H1 (cell line): ENCODE results near the gene KISS1R. TPM values are rescaled to one million over a fixed set of nuclear protein-coding genes. Genes with fewer than 3 reads are reported as not detected.

Experiments
- CTCF ChIA-PET: fragments of 300-600 bp; sonication (Branson Sonifier 250); formaldehyde crosslinking; loops from one replicate; lab custom pipeline; 2021; ENCODE audit not compliant: partially characterized antibody; lab: Charles Lee
- POLR2A ChIA-PET: fragments of 300-600 bp; sonication (Branson Sonifier 250); formaldehyde crosslinking; loops from one replicate; lab custom pipeline; 2021; ENCODE audit warnings: inconsistent platforms; ENCODE audit not compliant: partially characterized antibody; lab: Charles Lee
- DNase-seq, 2 experiments: peaks; one replicate each; pipeline versions ENCODE4 v3.0.0 to v3.0.0-alpha.2; 2010 to 2022; ENCODE audit warnings: low spot score in 2 of 2, low read depth in 1 of 2, mixed read lengths in 1 of 2
- FAIRE-seq: peaks from 2 replicates; lab custom pipeline; 2011; peaks lifted over from hg19 to GRCh38; lab: Jason Lieb, UNC
- H2AFZ ChIP-seq: 2 replicates; pipeline ENCODE4 v1.8.1; 2012; ENCODE audit warnings: low read length, inconsistent platforms
- H2AK5ac ChIP-seq: 2 replicates; pipeline ENCODE4 v1.6.1; 2013; ENCODE audit warnings: low read depth, low read length
- H2BK120ac ChIP-seq: replicated peaks from 2 replicates; pipeline ENCODE3; 2013; ENCODE audit warnings: low read depth, low read length, inconsistent platforms
- H2BK12ac ChIP-seq: 2 replicates; pipeline ENCODE4 v1.6.1; 2013; ENCODE audit warnings: low read depth, low read length
- H2BK15ac ChIP-seq: 2 replicates; pipeline ENCODE4 v1.6.1; 2013; ENCODE audit warnings: low read length
- H2BK20ac ChIP-seq: 2 replicates; pipeline ENCODE4 v1.6.1; 2013; ENCODE audit warnings: low read length
- H2BK5ac ChIP-seq: 2 replicates; pipeline ENCODE4 v1.6.1; 2013; ENCODE audit warnings: low read depth, low read length
- H3K14ac ChIP-seq: 2 replicates; pipeline ENCODE4 v1.6.1; 2013; ENCODE audit warnings: inconsistent platforms; ENCODE audit not compliant: insufficient read length
- H3K18ac ChIP-seq: 2 replicates; pipeline ENCODE4 v1.6.1; 2013; ENCODE audit warnings: low read length; ENCODE audit errors: extremely low read depth
- H3K23ac ChIP-seq: 2 replicates; pipeline ENCODE4 v1.6.1; 2013; ENCODE audit warnings: inconsistent platforms; ENCODE audit not compliant: insufficient read length
- H3K23me2 ChIP-seq: 2 replicates; pipeline ENCODE4 v1.6.1; 2013; ENCODE audit warnings: low read depth, low read length
- H3K27ac ChIP-seq: 2 replicates; pipeline ENCODE4 v1.6.1; 2011; ENCODE audit warnings: low read depth, low read length, inconsistent platforms
- H3K27me3 ChIP-seq, 4 experiments: replicated peaks in 1 of 4; 1 replicate in 1 of 4; 2 replicates in 3 of 4; pipeline versions ENCODE4 v1.6.1 to v1.8.1; 2011 to 2013; ENCODE audit warnings: low read length in 3 of 4, mild to moderate bottlenecking in 3 of 4, inconsistent platforms in 2 of 4, mixed read lengths in 2 of 4, moderate library complexity in 1 of 4; ENCODE audit not compliant: control insufficient read depth in 3 of 4, insufficient read depth in 3 of 4; ENCODE audit errors: extremely low read depth in 1 of 4
- H3K36me3 ChIP-seq, 4 experiments: 2 replicates each; pipeline versions ENCODE4 v1.6.1 to v1.8.1; 2011 to 2013; ENCODE audit warnings: mild to moderate bottlenecking in 4 of 4, low read length in 3 of 4, moderate library complexity in 2 of 4, control low read depth in 1 of 4, inconsistent platforms in 1 of 4; ENCODE audit not compliant: insufficient read depth in 4 of 4, control insufficient read depth in 2 of 4
- H3K4ac ChIP-seq: replicated peaks from 2 replicates; pipeline ENCODE3; 2013; ENCODE audit warnings: low read length, low read depth, mixed read lengths, inconsistent platforms; ENCODE audit not compliant: insufficient read length
- H3K4me1 ChIP-seq, 4 experiments: replicated peaks in 1 of 4; 1 replicate in 1 of 4; 2 replicates in 3 of 4; pipeline versions ENCODE4 v1.6.1 to v1.8.1; 2011 to 2013; ENCODE audit warnings: low read length in 3 of 4, inconsistent platforms in 2 of 4, mixed read lengths in 1 of 4; ENCODE audit not compliant: insufficient read depth in 4 of 4, control insufficient read depth in 3 of 4
- H3K4me2 ChIP-seq, 2 experiments: 2 replicates each; pipeline versions ENCODE4 v1.6.1 to v1.8.1; 2011 to 2013; ENCODE audit warnings: low read depth in 2 of 2, low read length in 2 of 2, control low read depth in 1 of 2, inconsistent platforms in 1 of 2, mild to moderate bottlenecking in 1 of 2; ENCODE audit not compliant: insufficient read depth in 1 of 2
- H3K4me3 ChIP-seq, 4 experiments: fragments of 200-600, 300-600 bp in 1 of 4; sonication (generic), shearing (Covaris generic), sonication (Bioruptor Twin) in 1 of 4; 2 replicates each; pipeline versions ENCODE4 v1.5.1 to v1.8.1; 2011 to 2016; ENCODE audit warnings: low read length in 4 of 4, low read depth in 3 of 4, control low read depth in 2 of 4, inconsistent platforms in 2 of 4, mild to moderate bottlenecking in 2 of 4, mixed read lengths in 1 of 4, moderate library complexity in 1 of 4; ENCODE audit not compliant: insufficient read depth in 2 of 4; ENCODE audit errors: extremely low read depth in 1 of 4
- H3K56ac ChIP-seq: replicated peaks from 2 replicates; pipeline ENCODE3; 2013; ENCODE audit warnings: low read depth, mild to moderate bottlenecking, mixed read lengths, low read length, inconsistent platforms; ENCODE audit not compliant: insufficient read length
- H3K79me1 ChIP-seq: 2 replicates; pipeline ENCODE4 v1.6.1; 2013; ENCODE audit warnings: low read depth, low read length, control low read depth
- H3K79me2 ChIP-seq, 2 experiments: 2 replicates each; pipeline versions ENCODE4 v1.6.1 to v1.8.1; 2012 to 2013; ENCODE audit warnings: low read length in 2 of 2, mild to moderate bottlenecking in 2 of 2, inconsistent platforms in 1 of 2; ENCODE audit not compliant: insufficient read depth in 2 of 2, control insufficient read depth in 1 of 2
- H3K9ac ChIP-seq, 4 experiments: replicated peaks in 1 of 4; 1 replicate in 1 of 4; 2 replicates in 3 of 4; pipeline versions ENCODE4 v1.6.1 to v1.8.1; 2011 to 2013; ENCODE audit warnings: low read depth in 3 of 4, low read length in 3 of 4, control low read depth in 2 of 4, mild to moderate bottlenecking in 2 of 4, moderate library complexity in 2 of 4, inconsistent platforms in 1 of 4; ENCODE audit errors: extremely low read depth in 1 of 4
- H3K9me3 ChIP-seq, 2 experiments: 2 replicates each; pipeline versions ENCODE4 v1.6.1 to v1.8.1; 2012 to 2013; ENCODE audit warnings: mild to moderate bottlenecking in 2 of 2, moderate library complexity in 2 of 2, control low read depth in 1 of 2, inconsistent platforms in 1 of 2, low read depth in 1 of 2, low read length in 1 of 2, mixed read lengths in 1 of 2; ENCODE audit not compliant: insufficient read depth in 2 of 2
- H4K20me1 ChIP-seq, 2 experiments: replicated peaks in 1 of 2; 2 replicates each; pipeline versions ENCODE3 to v1.8.1; 2011 to 2013; ENCODE audit warnings: inconsistent platforms in 2 of 2, low read length in 2 of 2, mild to moderate bottlenecking in 1 of 2; ENCODE audit not compliant: insufficient read depth in 2 of 2, control insufficient read depth in 1 of 2
- H4K5ac ChIP-seq: 2 replicates; pipeline ENCODE4 v1.6.1; 2013; ENCODE audit warnings: low read length, low read depth, mixed read lengths, inconsistent platforms; ENCODE audit not compliant: insufficient read length
- H4K8ac ChIP-seq: 2 replicates; pipeline ENCODE4 v1.8.0; 2013; ENCODE audit warnings: mild to moderate bottlenecking, moderate library complexity, low read length, inconsistent platforms; ENCODE audit not compliant: insufficient read depth; ENCODE audit errors: extremely low read depth
- H4K91ac ChIP-seq: replicated peaks from 2 replicates; pipeline ENCODE3; 2013; ENCODE audit warnings: low read length, mixed read lengths, inconsistent platforms; ENCODE audit not compliant: insufficient read length
- KDM1A ChIP-seq: fragments of 200-600, 300-600 bp; sonication (generic); IDR thresholded peaks from 2 replicates; pipeline ENCODE4 v1.7.1; 2016; ENCODE audit warnings: mild to moderate bottlenecking, low read length, borderline replicate concordance
- MAFK ChIP-seq: IDR thresholded peaks from 2 replicates; pipeline ENCODE4 v1.6.1; 2012; ENCODE audit warnings: low read depth, mild to moderate bottlenecking, improper control_type of control experiment, low read length
- WGBS, 2 experiments: shearing (Covaris generic) in 1 of 2; methylation state at CpG; one replicate each; pipeline versions ENCODE4 v1.1.6 to v1.1.7; 2013 to 2015; ENCODE audit warnings: low lambda C conversion rate in 2 of 2, mixed read lengths in 2 of 2, inconsistent platforms in 1 of 2, low coverage in 1 of 2, missing lambda C conversion rate in 1 of 2; ENCODE audit not compliant: insufficient replicate concordance in 2 of 2, insufficient coverage in 1 of 2, insufficient read length in 1 of 2; ENCODE audit errors: extremely low coverage in 1 of 2, missing lambda C conversion rate in 1 of 2; 5-methylcytosine and 5-hydroxymethylcytosine counted together
- polyA plus RNA-seq, 7 experiments: library from polyadenylated mRNA; depleted of rRNA in 3 of 7; stranded (reverse) in 5 of 7; unstranded in 2 of 7; fragments of >200 nt in 5 of 7; fragments of 200-250 nt in 2 of 7; gene quantifications; 1 replicate in 5 of 7; 2 replicates in 1 of 7; 4 replicates in 1 of 7; pipeline versions ENCODE4 v1.2.1 to v1.2.3, GENCODE V29; 2011 to 2013; ENCODE audit warnings: missing spikeins in 2 of 7, mixed read lengths in 2 of 7
- small RNA-seq: library from polyadenylated mRNA; stranded (forward); fragments of <200 nt; extraction: miRNeasy Mini kit (QIAGEN cat#:217004); gene quantifications from one replicate; pipeline ENCODE3, GENCODE V24; 2013; ENCODE audit not compliant: insufficient read depth
- total RNA-seq: library from RNA; stranded (reverse); fragmentation: NEBNext Ultra II Directional; extraction: Animal tissue kit (Norgen Biotek cat#: 25700); gene quantifications from 2 replicates; pipeline ENCODE4 v1.2.1, GENCODE V29; 2021

The KISS1R gene
- total and polyA plus RNA-seq, 2 of the 8 experiments (the other 6 are each of a cell fraction or from before 2014, with no cell fraction given): 2.3 to 2.7 TPM

DNA sequence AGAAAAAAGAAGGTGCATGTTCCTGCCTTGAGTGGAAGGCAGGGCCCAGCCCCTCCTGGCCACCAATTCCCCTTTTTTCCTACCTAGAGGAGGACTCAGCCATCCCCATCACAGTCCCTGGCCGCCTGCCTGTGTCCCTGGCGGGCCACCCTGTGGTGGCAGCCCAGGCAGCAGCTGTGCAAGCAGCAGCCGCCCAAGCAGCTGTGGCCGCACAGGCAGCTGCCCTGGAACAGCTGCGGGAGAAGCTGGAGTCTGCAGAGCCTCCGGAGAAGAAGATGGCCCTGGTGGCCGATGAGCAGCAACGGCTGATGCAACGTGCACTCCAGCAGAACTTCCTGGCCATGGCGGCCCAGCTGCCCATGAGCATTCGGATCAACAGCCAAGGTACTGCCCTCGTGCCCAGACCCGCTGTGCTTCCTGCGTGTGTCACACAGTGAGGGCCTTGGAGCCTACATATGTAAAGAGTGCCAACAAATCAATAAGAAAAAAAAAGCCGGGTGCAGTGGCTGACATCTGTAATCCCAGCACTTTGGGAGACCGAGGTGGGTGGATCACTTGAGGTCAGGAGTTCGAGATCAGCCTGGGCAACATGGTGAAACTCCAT, 49.5 kb downstream of the KISS1R start:
- H2BK20ac ChIP-seq: no peak overlapping the region
- peaks cover 15 to 67% (median 41%) of the 10 kb centered on the region in 4 experiments for H3K36me3 ChIP-seq
- no peak overlapping the region for H3K4ac ChIP-seq
- H3K23me2 ChIP-seq: no peaks in the 10 kb centered on the region
- peaks cover 0 to 3% of the 10 kb centered on the region in 2 experiments for H4K20me1 ChIP-seq
- no peak overlapping the region for H3K4me2 ChIP-seq
- ChIA-PET CTCF (interaction anchor here (0.7 to 1.4 kb wide), 6 partner anchors 9 to 50 kb away, joined by 3 to 5 read pairs (median 4); no protein-coding TSS in a partner anchor), POLR2A (interaction anchor here (0.7 to 1.9 kb wide), 2 partner anchors 9 to 176 kb away, joined by 3 to 4 read pairs; no protein-coding TSS in a partner anchor)
- no peak overlapping the region for H2AFZ ChIP-seq
- no peak overlapping the region for H2BK15ac ChIP-seq
- WGBS, 2 experiments: 94% methylated on average over 17 of the region's 17 CpGs; no CpG with 5 or more reads in 1 of the 2 experiments
- H3K79me1 ChIP-seq: no peaks in the 10 kb centered on the region
- no peak for DNase-seq
- peaks cover 5 to 18% of the 10 kb centered on the region in 2 experiments for H3K9me3 ChIP-seq
- H2AK5ac ChIP-seq: no peak overlapping the region
- H2BK12ac ChIP-seq: no peak overlapping the region
- TF ChIP-seq KDM1A (peak; percentile 49; the same call in 1 of the 2 replicates), MAFK (no peak)
- TF ChIP-seq, all 59 proteins: peak for 1
- H3K4me1 ChIP-seq: no peaks in the 10 kb centered on the region
- no peak overlapping the region for H3K23ac ChIP-seq
- no peaks in the 10 kb centered on the region for H3K27me3 ChIP-seq
- H4K91ac ChIP-seq: no peak overlapping the region
- H2BK120ac ChIP-seq: no peak overlapping the region
- no peak overlapping the region for H3K27ac ChIP-seq
- no peak overlapping the region for H3K4me3 ChIP-seq
- H4K5ac ChIP-seq: no peak overlapping the region
- H3K14ac ChIP-seq: no peak overlapping the region
- H3K56ac ChIP-seq: no peak overlapping the region
- no peak overlapping the region for H3K18ac ChIP-seq
- FAIRE-seq: no peak
- no peak overlapping the region for H4K8ac ChIP-seq
- H2BK5ac ChIP-seq: no peak overlapping the region
- no peaks in the 10 kb centered on the region for H3K79me2 ChIP-seq
- no peak overlapping the region for H3K9ac ChIP-seq

Small RNA genes within 50 kb of the gene (small RNA-seq; reads per million reads assigned to genes)
- not detected for gene RNU6-9

Other genes starting within 250 kb of the KISS1R start
- gene FSTL3, start 240.9 kb upstream of the KISS1R start, total RNA-seq: 7.5 and 8.1 TPM in 2 replicates
- gene FSTL3, start 240.9 kb upstream of the KISS1R start, polyA plus RNA-seq (2011; rRNA removed): 11.8 and 18.4 TPM in 2 replicates
- gene PRSS57, start 221.9 kb upstream of the KISS1R start, total RNA-seq: not detected in 2 replicates
- gene PRSS57, start 221.9 kb upstream of the KISS1R start, polyA plus RNA-seq (2011; rRNA removed): 0.09 TPM in 1 of 2 replicates, not detected in the other
- 16.5 TPM in 2 replicates for gene PALM, start 208.4 kb upstream of the KISS1R start, total RNA-seq
- gene PALM, start 208.4 kb upstream of the KISS1R start, polyA plus RNA-seq (2011; rRNA removed): 5.7 and 13.0 TPM in 2 replicates
- 0.43 and 0.54 TPM in 2 replicates for gene MISP, start 166.2 kb upstream of the KISS1R start, total RNA-seq
- 0.45 and 0.52 TPM in 2 replicates for gene MISP, start 166.2 kb upstream of the KISS1R start, polyA plus RNA-seq (2011; rRNA removed)
- gene PTBP1, start 119.9 kb upstream of the KISS1R start, total RNA-seq: 873 and 888 TPM in 2 replicates
- 528 and 645 TPM in 2 replicates for gene PTBP1, start 119.9 kb upstream of the KISS1R start, polyA plus RNA-seq (2011; rRNA removed)
- gene PLPPR3, start 95.4 kb upstream of the KISS1R start, total RNA-seq: 66.2 and 71.7 TPM in 2 replicates
- 76.4 and 109 TPM in 2 replicates for gene PLPPR3, start 95.4 kb upstream of the KISS1R start, polyA plus RNA-seq (2011; rRNA removed)
- gene AZU1, start 89.5 kb upstream of the KISS1R start, total RNA-seq: 0.80 and 1.7 TPM in 2 replicates
- gene AZU1, start 89.5 kb upstream of the KISS1R start, polyA plus RNA-seq (2011; rRNA removed): 1.3 and 2.7 TPM in 2 replicates
- 0.39 and 0.42 TPM in 2 replicates for gene PRTN3, start 76.3 kb upstream of the KISS1R start, total RNA-seq
- 2.1 and 3.1 TPM in 2 replicates for gene PRTN3, start 76.3 kb upstream of the KISS1R start, polyA plus RNA-seq (2011; rRNA removed)
- gene ELANE, start 65.0 kb upstream of the KISS1R start, total RNA-seq: not detected in 2 replicates
- not detected in 2 replicates for gene ELANE, start 65.0 kb upstream of the KISS1R start, polyA plus RNA-seq (2011; rRNA removed)
- gene CFD, start 57.7 kb upstream of the KISS1R start, total RNA-seq: 1.7 TPM in 2 replicates
- gene CFD, start 57.7 kb upstream of the KISS1R start, polyA plus RNA-seq (2011; rRNA removed): 2.8 and 4.6 TPM in 2 replicates
- 51.0 and 55.9 TPM in 2 replicates for gene MED16, start 24.1 kb upstream of the KISS1R start, total RNA-seq
- 67.2 and 134 TPM in 2 replicates for gene MED16, start 24.1 kb upstream of the KISS1R start, polyA plus RNA-seq (2011; rRNA removed)
- gene RNU6-9, start 23.8 kb upstream of the KISS1R start, total RNA-seq: not detected in 2 replicates
- not detected in 2 replicates for gene RNU6-9, start 23.8 kb upstream of the KISS1R start, polyA plus RNA-seq (2011; rRNA removed)
- gene R3HDM4, start 4.1 kb upstream of the KISS1R start, total RNA-seq: 76.1 and 76.8 TPM in 2 replicates
- gene R3HDM4, start 4.1 kb upstream of the KISS1R start, polyA plus RNA-seq (2011; rRNA removed): 102 and 151 TPM in 2 replicates
- gene ARID3A, start 8.7 kb downstream of the KISS1R start, total RNA-seq: 77.4 and 78.4 TPM in 2 replicates
- gene ARID3A, start 8.7 kb downstream of the KISS1R start, polyA plus RNA-seq (2011; rRNA removed): 40.5 and 59.3 TPM in 2 replicates
- 87.7 and 90.1 TPM in 2 replicates for gene WDR18, start 67.0 kb downstream of the KISS1R start, total RNA-seq
- 177 and 264 TPM in 2 replicates for gene WDR18, start 67.0 kb downstream of the KISS1R start, polyA plus RNA-seq (2011; rRNA removed)
- 0.45 and 0.63 TPM in 2 replicates for gene GRIN3B, start 83.1 kb downstream of the KISS1R start, total RNA-seq
- 1.0 and 2.0 TPM in 2 replicates for gene GRIN3B, start 83.1 kb downstream of the KISS1R start, polyA plus RNA-seq (2011; rRNA removed)
- 140 and 142 TPM in 2 replicates for gene TMEM259, start 103.8 kb downstream of the KISS1R start, total RNA-seq
- 243 and 343 TPM in 2 replicates for gene TMEM259, start 103.8 kb downstream of the KISS1R start, polyA plus RNA-seq (2011; rRNA removed)
- not detected in 2 replicates for gene RNU6-2, start 104.2 kb downstream of the KISS1R start, total RNA-seq
- not detected in 2 replicates for gene RNU6-2, start 104.2 kb downstream of the KISS1R start, polyA plus RNA-seq (2011; rRNA removed)
- 522 and 551 TPM in 2 replicates for gene CNN2, start 109.3 kb downstream of the KISS1R start, total RNA-seq
- gene CNN2, start 109.3 kb downstream of the KISS1R start, polyA plus RNA-seq (2011; rRNA removed): 189 and 349 TPM in 2 replicates
- 25.6 and 29.7 TPM in 2 replicates for gene ABCA7, start 122.8 kb downstream of the KISS1R start, total RNA-seq
- gene ABCA7, start 122.8 kb downstream of the KISS1R start, polyA plus RNA-seq (2011; rRNA removed): 10.4 and 17.4 TPM in 2 replicates
- 41.8 and 43.6 TPM in 2 replicates for gene ARHGAP45, start 149.8 kb downstream of the KISS1R start, total RNA-seq
- gene ARHGAP45, start 149.8 kb downstream of the KISS1R start, polyA plus RNA-seq (2011; rRNA removed): 31.4 and 40.2 TPM in 2 replicates
- gene POLR2E, start 178.0 kb downstream of the KISS1R start, total RNA-seq: 274 and 281 TPM in 2 replicates
- gene POLR2E, start 178.0 kb downstream of the KISS1R start, polyA plus RNA-seq (2011; rRNA removed): 381 and 483 TPM in 2 replicates
- 342 and 355 TPM in 2 replicates for gene GPX4, start 186.7 kb downstream of the KISS1R start, total RNA-seq
- 693 and 947 TPM in 2 replicates for gene GPX4, start 186.7 kb downstream of the KISS1R start, polyA plus RNA-seq (2011; rRNA removed)